Lung (tissue), 12 donors: ENCODE data around the gene ACACA. TPM values are rescaled to one million over a fixed set of nuclear protein-coding genes. Genes with fewer than 3 reads are reported as not detected.

Experiments used
- ATAC-seq: fragments of 200-7000 bp; cut with Tn5 transposase; one replicate; pipeline ENCODE4 v1.9.1; 2020; ENCODE audit warnings: moderate number of reproducible peaks; ENCODE audit not compliant: insufficient read depth, low FRiP score
- DNase-seq, 3 donors: peaks; one replicate each; pipeline ENCODE4 v3.0.0-alpha.2; 2013 to 2017
- H3K27ac ChIP-seq, 2 donors: one replicate each; pipeline ENCODE4 v1.5.1; 2013; ENCODE audit warnings: mild to moderate bottlenecking in 2 of 2, moderate library complexity in 2 of 2, control low read depth in 1 of 2, inconsistent platforms in 1 of 2, low read depth in 1 of 2, low read length in 1 of 2
- H3K27me3 ChIP-seq, 3 donors: one replicate each; pipeline ENCODE4 v1.5.1; 2013; ENCODE audit warnings: low read length in 2 of 3; ENCODE audit not compliant: control insufficient read depth in 3 of 3, insufficient read depth in 3 of 3
- H3K36me3 ChIP-seq, 4 donors: one replicate each; pipeline ENCODE4 v1.5.1; 2013; ENCODE audit warnings: low read length in 4 of 4, mild to moderate bottlenecking in 1 of 4, moderate library complexity in 1 of 4; ENCODE audit not compliant: control insufficient read depth in 4 of 4, insufficient read depth in 4 of 4
- H3K4me1 ChIP-seq, 5 donors: one replicate each; pipeline ENCODE4 v1.5.1; 2013; ENCODE audit warnings: low read length in 5 of 5, mild to moderate bottlenecking in 2 of 5, moderate library complexity in 1 of 5; ENCODE audit not compliant: control insufficient read depth in 5 of 5, insufficient read depth in 5 of 5
- H3K4me3 ChIP-seq: one replicate; pipeline ENCODE4 v1.5.1; 2013; ENCODE audit warnings: mild to moderate bottlenecking, control low read depth, moderate library complexity
- H3K9ac ChIP-seq, 2 donors: one replicate each; pipeline ENCODE4 v1.5.1; 2013; ENCODE audit warnings: low read length in 2 of 2, control low read depth in 1 of 2; ENCODE audit not compliant: insufficient read depth in 1 of 2
- H3K9me3 ChIP-seq, 4 donors: one replicate each; pipeline ENCODE4 v1.5.1; 2013; ENCODE audit warnings: low read length in 3 of 4, mild to moderate bottlenecking in 1 of 4, moderate library complexity in 1 of 4; ENCODE audit not compliant: control insufficient read depth in 4 of 4, insufficient read depth in 3 of 4
- WGBS, 2 donors: extraction: QIAGEN DNeasy Blood & Tissue Kit; methylation state at CpG; one replicate each; pipeline ENCODE4 v1.1.7; 2013; 5-methylcytosine and 5-hydroxymethylcytosine counted together
- polyA plus RNA-seq, 2 donors: library from polyadenylated mRNA; stranded (reverse); fragments of 200-250 nt; gene quantifications; one replicate each; pipeline ENCODE4 v1.2.1, GENCODE V29; 2013
- total RNA-seq, 2 donors: library from RNA; depleted of rRNA in 1 of 2; stranded (reverse); fragments of >200 nt in 1 of 2; gene quantifications; one replicate each; pipeline ENCODE4 v1.2.1, GENCODE V29; 2014 to 2021
- TF ChIP-seq, protein P1 (sequence below): IDR thresholded peaks from 2 replicates; pipeline ENCODE4 v1.5.1; 2012; ENCODE audit warnings: mild to moderate bottlenecking; ENCODE audit errors: control extremely low read depth, extremely low read depth
- donor health status: control.
- donor health status: control.
- donor health status: Bipolar disorder and iron deficiency.
- donor health status: healthy.
- donor health status: DM: yes; HTN: yes; CAD: no.

Gene ACACA
- total and polyA plus RNA-seq, 4 donors, result 26.0 to 111 (median 55.6) TPM

DNA sequence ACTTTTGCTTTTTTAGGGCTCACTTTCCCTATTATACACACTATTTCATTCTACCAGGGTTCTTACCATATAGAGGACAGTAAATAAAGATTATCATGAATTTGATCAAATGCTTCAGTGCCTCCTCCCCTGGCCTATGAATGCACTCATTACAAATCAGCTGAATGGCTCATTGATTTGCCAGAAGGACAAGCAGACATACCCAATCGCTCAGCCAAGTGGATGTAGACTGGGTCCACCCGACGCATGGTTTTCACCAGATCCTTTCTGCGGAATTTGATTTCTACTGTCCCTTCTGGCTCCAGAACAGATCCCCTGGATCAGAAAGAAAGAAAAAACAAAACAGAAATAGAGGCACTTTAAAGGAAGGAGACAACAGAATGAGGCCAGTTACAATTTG, 295.3 kb downstream of the ACACA start:
- Histone ChIP-seq H3K27me3 (no peaks in the 10 kb centered on the region), H3K4me3 (no peak overlapping the region), H3K36me3 (peaks cover 0 to 26% (median 16%) of the 10 kb centered on the region in 4 donors), H3K4me1 (peaks cover 0 to 7% (median 0%) of the 10 kb centered on the region in 5 donors), H3K9me3 (no peaks in the 10 kb centered on the region), H3K9ac (no peak overlapping the region), H3K27ac (no peak overlapping the region)
- ATAC-seq (no peak), DNase-seq (no peak)
- WGBS, 2 donors, result 93 to 97% methylated on average over 4 of the region's 4 CpGs
- TF ChIP-seq, protein P1, sequence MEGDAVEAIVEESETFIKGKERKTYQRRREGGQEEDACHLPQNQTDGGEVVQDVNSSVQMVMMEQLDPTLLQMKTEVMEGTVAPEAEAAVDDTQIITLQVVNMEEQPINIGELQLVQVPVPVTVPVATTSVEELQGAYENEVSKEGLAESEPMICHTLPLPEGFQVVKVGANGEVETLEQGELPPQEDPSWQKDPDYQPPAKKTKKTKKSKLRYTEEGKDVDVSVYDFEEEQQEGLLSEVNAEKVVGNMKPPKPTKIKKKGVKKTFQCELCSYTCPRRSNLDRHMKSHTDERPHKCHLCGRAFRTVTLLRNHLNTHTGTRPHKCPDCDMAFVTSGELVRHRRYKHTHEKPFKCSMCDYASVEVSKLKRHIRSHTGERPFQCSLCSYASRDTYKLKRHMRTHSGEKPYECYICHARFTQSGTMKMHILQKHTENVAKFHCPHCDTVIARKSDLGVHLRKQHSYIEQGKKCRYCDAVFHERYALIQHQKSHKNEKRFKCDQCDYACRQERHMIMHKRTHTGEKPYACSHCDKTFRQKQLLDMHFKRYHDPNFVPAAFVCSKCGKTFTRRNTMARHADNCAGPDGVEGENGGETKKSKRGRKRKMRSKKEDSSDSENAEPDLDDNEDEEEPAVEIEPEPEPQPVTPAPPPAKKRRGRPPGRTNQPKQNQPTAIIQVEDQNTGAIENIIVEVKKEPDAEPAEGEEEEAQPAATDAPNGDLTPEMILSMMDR, result no peak

DNA sequence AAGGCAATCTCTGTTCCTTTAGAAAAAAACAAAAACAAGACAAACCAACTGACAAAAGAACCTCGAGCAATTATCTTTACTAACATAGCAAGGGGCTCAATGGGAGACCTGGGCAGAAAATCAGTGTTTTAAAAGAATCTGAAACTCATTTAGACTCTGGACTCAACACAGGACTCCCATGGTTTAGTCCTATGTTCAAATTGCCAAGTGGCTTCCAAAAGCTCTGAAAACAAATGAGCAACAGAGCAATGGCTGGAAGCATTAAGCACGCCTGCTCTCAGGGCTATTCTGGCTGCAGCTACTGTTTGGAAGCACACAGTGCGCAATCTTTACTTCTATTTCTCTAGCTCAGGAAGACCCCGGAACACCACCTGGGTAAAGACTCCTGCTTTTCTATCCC, 295.9 kb downstream of the ACACA start:
- H3K4me3 ChIP-seq, result no peak overlapping the region
- ATAC-seq (no peak), DNase-seq (no peak)
- H3K9ac ChIP-seq, result no peak overlapping the region
- H3K36me3 ChIP-seq, result peaks cover 0 to 26% (median 14%) of the 10 kb centered on the region in 4 donors
- WGBS, 2 donors, result 95 to 97% methylated on average over 4 of the region's 4 CpGs
- H3K4me1 ChIP-seq, result peaks cover 0 to 7% (median 0%) of the 10 kb centered on the region in 5 donors
- no peaks in the 10 kb centered on the region for H3K9me3 ChIP-seq
- H3K27me3 ChIP-seq, result no peaks in the 10 kb centered on the region
- H3K27ac ChIP-seq, result no peak overlapping the region
- TF ChIP-seq, protein P1, result no peak

DNA sequence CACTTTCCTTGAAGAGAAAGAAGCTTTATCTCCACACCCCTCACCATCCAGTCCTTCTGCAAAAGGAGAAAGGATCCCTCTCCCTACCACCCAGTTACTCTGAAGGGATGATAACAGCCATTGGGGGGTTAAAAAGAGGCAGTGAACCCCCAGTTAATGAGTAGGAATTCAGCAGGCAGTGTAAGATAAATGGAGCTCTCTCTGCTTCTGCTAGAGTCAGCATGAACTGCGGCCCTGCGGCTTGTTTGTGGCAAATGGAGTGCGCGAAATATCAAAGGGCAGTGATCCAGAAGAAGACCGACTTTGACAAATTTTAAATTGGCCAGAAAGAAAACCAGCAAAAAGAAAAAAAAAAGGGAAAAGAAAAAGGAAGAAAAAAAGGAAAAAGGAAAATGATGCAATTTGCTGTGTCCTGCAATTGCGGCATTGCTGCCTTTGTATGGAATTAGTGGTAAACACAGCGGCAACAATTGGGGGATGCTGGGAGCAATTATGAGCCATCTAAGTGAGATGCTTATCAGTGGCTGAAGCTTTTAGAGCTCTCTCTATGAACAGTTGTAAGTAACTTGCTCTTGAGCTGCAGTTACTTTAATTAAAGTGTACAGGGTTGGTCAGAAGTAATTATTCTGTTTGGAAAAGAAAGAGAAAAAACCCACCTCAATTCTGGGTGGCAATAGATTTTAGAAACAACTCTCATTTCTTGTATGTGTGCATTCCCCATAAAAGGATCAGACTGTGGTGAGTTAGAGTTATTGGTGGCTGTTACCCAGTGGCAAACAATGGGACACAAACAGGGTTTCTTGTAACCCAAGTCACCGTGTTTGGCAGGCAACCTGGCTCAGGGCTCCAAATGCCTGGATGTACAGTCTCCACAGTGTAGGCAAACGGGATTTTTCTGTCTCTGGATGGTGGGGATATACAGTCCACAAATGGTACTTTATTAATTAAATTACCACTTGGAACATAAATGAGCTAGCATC, 296.6 kb downstream of the ACACA start:
- DNase-seq, result no peak
- 81 to 86% methylated on average over 9 of the region's 9 CpGs for WGBS, 2 donors
- peaks cover 0 to 26% (median 14%) of the 10 kb centered on the region in 4 donors for H3K36me3 ChIP-seq
- no peak overlapping the region for H3K27ac ChIP-seq
- no peak overlapping the region for H3K9ac ChIP-seq
- H3K9me3 ChIP-seq, result no peaks in the 10 kb centered on the region
- TF ChIP-seq, protein P1, result no peak
- no peaks in the 10 kb centered on the region for H3K27me3 ChIP-seq
- no peak for ATAC-seq
- no peak overlapping the region for H3K4me3 ChIP-seq
- peaks cover 0 to 7% (median 0%) of the 10 kb centered on the region in 5 donors for H3K4me1 ChIP-seq
